GM21576 (cell line): ENCODE data around the gene TTLL10.
A peak's percentile ranks its signal among the peaks of the same experiment; 100 is the strongest.

Source experiments
- ATAC-seq: cut with Tn5 transposase; IDR thresholded peaks from one replicate; pipeline ENCODE4 v1.9.1; 2021; ENCODE audit warnings: mild to moderate bottlenecking, moderate library complexity; ENCODE audit not compliant: unreplicated experiment

Gene TTLL10

DNA sequence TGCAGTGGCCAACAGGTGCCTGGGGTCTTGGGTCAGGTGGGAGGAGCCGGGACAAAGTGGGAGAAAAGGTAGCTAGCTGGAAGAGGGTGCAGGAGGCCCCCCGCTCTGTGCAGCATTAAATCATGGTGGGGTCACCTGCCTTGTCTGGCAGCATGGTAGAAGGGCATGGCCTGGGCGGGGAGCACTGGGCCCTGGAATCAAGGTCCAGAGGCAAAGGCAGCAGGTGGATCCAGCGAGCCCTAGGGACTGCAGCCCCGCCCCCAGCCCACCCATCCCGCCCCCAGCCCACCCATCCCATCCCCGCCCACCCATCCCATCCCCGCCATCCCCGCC is 16.7 kb upstream of the TTLL10 start:
- ATAC-seq: no peak

DNA sequence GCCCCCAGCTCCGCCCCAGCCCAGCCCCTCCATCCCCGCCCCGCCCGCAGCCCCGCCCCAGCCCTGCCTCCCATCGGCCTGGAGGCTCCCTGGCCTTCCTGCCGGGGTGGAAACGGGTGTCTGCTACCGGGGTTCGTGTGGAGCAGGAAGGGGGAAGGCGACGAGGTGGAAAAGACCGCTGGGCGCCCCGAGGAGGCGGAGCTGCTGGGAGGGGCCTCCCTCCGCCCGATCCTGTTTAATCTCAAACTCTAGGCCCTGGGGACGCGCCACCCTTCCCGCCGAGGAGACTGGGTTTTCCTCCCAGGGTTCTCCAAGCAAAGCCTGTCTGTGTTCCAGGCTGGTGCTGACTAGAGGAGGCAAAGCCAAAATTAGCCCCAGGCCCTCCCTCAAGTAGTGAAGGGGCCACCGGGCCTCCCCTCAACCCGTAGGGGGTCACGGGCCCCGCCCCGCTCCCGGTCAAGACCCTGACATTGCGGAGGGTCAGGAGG is 16.2 kb upstream of the TTLL10 start:
- ATAC-seq: peak; percentile 45

DNA sequence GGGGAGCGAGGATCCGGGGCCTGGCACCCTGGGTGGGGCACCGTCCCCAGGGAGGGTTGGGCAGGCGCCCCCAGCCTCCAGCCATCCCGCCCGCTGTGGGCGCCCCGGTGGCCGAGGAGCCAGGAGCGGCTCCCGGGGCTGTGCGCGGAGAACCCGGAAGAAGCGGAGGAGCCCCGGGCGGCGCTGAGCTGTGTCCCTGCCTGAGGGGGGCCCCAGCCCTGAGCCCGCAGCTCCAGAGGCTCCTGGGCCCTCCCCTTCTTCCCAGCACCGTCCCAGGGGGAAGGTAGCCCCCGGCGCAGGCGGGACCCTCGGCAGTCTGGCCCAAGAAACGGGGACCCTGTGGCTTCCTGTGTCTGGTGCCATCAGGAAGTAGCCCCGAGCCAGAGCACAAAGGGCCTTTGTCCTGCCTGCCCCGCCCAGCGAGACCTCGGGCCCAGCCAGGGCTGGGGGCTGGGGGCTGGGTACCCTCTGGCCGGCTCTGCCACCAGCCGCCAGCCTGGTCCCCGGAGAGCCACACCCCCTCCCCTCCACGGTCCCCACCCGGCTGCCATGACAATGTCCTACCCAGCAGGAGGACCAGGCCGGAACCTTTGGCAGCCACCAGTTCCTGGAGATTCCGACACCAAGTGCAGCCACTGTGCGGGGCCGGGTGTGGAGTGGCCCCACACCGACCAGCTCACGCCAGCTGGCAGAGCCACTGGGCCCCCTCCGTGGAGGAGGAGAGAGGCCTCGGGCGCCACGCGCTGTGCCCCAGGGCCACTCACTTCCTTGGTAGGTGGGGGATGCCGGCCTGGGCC is 15.6 kb upstream of the TTLL10 start:
- peak; percentile 34 for ATAC-seq

DNA sequence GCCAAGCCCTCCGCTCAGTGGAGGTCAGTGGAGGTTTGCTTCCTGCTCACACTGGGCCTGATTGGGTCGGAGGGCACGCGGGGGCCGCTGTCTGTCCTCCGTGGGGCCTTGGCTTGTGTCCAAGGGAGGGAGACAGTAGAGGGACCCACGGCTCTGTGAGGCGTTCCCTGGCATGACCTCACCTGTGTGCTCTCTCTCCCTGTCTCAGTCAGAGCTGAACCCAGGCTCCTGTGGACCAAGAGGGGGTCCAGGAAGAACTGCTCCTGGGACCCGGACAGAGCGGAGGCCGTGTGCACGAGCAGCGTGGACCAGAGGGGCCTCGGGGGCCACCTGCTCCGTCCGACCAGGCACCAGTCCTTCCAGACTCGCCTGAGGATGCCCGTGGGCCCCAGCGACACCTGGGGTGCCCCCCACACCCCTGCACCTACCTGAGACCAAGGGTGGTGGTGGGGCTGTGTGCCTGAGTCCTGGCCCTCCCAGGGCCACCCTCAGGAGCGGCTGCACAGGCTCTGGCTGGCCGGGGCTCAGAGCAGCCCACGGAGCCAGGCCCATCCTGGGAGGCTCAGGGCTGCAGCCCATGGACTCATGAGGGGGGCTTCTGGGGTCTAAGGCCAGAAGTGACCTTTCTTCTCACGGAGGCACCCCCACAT is 13.3 kb upstream of the TTLL10 start:
- ATAC-seq: no peak

DNA sequence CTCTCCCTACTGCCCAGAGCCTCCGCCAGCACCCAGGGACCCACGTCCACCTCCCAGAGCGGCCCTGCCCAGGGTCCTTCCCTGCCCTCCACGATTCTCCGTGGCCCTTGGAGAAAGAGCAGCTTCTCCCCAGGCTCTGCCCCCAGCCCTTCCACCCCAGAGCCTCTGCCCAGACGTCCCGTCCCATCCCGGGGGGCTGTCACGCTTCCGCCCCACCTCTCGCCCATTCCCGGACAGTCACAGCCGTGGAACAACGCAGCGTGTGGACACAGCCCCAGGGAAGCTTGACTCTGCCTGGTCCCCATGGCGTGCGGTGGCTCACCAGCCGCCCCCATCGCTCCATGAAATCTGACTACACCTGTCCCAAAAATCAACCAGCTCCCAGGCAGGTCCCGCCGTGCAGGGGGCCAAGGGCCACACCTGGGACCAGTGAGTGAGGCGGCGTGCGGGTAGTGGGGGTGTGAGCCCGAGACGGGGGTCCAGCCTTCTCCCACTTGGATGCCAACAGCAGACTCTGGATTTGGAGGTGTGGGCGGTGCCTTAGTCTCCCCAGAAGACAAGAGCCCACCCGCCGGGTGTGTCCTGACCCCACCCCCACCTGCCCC is 12.5 kb upstream of the TTLL10 start:
- ATAC-seq: no peak

DNA sequence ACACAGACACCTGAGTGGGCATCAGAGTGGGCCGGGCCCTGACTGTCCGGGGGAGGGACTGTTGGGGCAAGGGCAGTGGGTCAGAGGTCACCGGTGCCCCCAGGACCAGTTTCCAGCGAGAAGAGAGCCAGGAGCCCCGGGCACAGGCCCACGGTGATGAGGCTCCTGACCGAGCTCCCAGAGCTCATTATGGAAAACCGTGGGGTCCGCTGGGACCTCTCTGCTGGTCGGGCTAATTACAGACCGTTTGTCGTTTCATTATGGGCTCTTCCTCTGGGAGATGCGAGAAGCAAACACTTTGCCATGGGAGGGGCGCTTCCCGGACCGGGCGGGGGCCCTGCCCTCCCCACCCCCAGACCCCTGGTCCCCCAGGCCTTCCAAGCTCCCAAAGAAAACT is 12.0 kb upstream of the TTLL10 start:
- no peak for ATAC-seq

DNA sequence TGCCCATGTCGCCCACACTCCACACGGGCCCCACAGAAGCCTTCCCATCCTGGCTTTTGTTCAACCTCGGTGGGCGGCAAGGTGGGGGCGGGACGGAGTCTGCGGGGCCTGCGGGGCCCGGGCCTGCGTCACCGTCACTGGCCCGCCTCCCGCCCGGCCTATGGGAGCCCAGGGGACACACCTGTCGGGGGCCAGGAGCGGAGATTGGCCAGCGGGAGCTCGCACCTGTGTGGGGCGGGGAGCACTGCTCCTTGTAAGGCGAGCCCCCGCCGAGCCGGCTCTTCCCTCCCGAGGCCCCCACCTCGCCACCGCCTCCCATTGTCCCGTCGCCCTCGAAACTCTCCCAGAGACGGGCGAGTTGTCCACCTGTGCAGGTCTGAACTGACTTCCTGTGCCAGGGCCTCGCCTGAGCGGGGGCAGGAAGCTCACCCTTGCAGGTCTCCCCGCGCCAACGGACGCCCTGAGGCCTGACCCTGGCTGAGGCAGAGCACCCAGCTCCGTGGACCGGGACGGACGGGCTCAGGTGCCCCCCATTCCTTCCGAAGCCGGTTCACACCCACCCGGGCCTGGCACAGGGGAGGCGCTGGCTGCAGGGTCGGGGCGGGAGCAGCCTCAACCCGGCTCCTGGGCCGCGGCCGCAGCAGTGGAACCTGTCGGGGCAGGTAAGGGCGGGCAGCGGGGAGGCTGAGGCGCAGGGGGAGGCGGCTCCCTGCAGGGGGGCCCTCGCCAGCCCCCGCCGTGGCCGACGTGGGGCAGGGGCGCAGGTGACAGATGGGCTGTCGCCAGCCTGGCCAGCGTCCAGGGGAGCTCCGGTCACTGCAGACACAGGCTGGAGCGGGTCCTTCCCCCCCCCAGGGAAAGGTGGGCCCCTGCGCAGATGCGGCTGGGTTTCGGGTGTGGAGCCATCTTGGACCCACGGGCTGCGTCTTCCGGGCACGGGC is 10.8 kb upstream of the TTLL10 start:
- no peak for ATAC-seq

DNA sequence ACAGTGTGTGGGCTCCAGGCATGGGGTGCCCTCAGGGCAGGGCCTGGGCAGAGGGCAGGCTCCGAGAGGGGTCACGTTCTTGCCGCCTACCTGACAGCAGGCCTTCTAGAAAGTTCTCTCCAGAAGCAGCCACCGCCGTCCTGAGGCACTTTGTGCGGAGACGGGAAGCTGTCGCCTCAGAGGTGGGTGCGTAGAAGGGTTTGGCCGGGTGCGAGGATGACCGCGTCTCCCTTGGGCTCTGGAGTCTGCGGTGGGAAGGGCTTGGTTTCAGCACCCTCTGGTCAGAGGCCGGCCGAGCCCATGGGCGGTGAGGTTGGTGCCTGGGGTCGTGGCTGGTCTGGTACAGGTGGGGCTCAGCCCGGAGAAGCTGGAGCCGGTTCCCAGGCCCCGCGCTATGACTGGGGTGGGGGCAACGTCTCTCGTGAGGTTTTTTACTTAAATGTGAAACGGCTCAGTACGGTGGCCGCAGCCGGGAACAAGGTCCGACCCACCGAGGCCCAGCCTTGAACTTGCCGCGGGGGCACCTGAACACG is 10.1 kb upstream of the TTLL10 start:
- no peak for ATAC-seq

DNA sequence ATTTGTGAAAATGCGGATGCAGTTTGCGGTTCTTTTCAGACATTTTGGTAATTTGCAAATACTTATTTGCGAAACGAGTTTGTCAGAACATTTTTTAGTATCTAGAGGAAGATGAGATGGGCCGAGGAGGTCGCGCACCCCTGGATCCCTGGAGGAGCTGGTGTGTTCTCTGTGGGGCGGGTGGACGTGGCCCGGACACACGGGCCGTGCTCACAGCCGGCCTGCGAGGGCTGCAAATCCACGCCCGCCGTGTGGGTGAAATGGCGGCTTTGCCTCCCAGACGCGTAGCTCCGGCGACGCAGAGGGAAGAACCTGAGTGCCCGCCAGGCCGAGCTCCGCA is 9.3 kb upstream of the TTLL10 start:
- no peak for ATAC-seq

DNA sequence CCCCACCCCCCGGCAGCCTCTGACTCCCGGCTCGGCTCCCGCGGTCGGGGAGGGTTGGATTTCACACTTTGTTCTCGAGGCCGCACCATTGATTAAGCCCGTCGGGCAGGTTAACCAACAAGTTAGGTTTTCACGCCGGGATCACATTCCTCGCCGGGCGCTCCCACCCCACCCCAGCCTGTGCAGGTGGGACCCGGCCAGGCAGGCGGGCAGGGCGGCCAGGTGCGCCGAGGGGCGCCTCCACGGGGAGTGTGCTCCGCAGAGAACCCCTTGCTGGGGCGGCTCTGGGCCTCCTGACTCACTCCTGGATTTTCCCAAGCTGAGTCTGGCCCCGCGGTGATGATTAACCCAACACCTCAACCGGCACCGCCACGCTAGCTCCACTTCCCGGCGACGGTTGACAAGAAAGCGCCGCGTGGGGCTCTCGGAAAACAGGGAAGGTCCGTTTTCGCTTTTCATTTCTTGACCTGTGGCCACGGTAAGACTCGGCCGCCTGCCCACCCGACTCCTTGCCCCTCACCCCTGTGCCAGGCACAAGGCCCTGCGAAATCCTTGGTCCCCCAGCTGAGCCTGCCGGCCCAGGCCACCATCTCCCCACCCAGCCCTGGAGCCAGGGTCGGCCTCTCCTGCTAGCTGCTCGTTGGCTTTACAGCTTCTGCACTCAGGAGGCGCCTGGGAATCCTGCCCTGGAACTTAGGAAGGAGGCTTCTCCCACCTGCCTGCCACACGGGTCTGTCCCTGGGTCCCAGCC is 8.8 kb upstream of the TTLL10 start:
- no peak for ATAC-seq

DNA sequence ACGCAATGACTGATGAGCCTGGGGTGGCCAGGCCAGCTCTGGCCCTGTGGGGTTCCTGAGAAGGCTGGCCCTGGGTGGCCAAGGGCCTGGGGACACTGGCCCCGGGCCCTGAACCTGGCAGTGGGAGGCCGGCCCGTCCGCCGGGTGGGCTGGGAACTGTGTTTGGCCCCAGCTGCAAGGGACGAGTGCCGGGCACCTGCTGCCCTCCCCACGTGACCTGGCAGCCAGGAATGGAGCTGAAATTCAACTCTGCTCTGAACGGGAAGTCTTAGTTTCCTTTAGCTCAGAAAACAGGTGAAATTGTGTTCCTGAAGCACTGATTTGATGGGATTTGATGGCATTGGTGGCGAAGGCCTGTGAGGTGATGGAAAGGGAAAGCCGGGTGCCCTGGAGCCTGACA is 8.2 kb upstream of the TTLL10 start:
- no peak for ATAC-seq

DNA sequence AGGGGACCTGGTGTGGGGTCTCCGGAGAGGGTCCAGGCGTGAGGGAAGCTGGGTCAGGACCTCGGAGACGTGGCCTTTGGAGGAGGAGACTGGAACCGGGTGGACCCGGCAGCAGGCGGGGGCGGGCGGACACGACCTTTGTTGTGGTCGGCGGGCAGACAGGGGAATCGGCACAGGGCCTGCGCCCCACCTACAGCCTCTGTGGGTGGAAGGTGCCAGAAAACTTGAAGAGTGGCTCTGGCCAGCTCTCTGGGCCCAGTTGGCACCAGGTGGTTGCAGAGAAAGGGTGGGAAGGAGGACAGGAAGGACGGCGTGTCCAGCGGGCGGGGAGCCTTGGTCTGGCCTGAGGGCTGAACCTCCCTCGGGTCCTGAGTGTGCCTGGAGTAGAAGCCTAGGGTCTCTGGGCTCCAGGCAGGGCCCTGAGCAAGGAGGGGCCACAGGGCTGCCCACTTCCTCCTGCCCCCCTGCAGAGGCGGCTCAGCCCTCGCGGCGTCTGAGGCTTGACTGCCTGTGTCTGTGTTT is 7.7 kb upstream of the TTLL10 start:
- no peak for ATAC-seq

DNA sequence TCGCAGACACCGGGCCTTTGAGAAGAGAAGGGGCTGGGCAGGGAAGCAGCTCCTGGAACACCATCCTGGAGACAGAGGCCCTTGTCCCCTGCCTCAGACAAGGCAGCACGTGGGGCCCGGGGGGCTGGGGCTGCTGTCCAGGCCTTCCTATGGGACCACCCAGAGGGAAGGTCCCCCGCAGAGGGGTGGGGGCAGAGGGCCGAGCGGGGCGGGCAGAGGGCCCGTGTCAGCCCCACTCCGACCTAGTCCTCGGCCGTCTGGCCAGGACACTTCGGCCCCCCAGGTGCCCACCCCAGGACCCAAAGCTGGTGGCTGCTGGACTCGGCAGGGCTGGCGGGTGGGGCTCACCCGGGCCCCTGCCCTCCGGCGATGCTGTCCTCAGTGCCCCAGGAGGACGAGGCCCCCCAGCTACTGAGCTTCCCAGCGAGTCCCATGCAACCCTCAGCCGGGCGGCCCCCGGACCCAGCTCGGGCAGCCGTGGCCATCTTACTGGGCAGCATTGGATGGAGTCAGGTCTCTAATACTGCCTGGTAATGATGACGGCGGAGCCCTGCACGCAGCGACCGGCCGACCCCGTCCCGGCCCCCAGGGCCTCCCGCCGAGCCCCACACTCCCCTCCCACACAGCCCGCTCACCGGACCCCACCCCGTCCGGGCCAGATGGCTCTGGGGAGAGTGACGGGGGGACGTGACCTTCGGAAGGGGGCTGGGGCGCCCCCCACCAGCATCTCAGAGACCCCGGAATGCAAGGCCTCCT is 6.9 kb upstream of the TTLL10 start:
- no peak for ATAC-seq

DNA sequence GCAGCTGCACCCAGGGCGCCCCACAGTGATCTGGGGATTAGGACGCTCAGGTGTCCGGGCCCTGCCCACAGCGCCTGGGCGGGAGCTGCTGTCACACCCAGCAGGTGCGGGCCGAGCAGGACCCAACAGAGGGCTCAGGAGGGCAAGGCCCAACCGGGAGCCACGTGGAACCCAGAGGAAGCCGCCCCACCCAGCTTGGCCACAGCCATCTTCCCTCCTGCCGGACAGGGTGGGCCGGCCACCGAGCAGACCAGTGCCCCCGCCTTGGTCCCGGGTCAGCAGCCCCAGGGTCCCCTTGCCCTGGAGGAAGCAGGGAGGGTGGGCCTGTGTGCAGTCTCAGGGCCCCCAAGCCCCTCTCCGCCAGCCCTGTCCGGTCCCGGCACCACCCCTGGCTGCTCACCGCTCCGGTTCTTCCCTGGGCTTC is 6.3 kb upstream of the TTLL10 start:
- ATAC-seq: no peak

DNA sequence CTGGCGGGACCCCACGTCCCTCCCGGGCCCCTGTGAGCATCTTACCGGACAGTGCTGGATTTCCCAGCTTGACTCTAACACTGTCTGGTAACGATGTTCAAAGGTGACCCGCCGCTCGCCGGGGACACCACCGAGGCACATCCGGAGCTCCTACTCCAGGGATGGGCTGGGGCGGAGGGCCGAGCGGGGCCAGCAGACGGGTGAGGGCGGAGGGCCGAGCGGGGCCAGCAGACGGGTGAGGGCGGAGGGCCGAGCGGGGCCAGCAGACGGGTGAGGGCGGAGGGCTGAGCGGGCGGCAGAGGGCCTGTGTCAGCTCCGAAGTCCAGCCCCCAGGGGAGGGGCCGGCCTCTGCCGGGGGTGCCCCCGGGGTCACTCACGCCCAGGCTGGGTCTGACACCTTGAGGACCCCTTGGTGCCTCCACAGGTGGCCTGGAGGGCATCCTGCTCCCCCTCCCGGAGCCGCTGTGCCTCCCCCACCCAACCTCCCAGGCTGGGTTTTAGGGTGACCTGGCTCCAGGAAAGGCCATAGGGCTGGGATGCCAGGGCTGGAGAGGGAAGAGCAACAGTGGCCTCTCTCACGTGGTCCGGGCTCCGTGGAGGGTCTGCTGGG is 5.7 kb upstream of the TTLL10 start:
- ATAC-seq: no peak

DNA sequence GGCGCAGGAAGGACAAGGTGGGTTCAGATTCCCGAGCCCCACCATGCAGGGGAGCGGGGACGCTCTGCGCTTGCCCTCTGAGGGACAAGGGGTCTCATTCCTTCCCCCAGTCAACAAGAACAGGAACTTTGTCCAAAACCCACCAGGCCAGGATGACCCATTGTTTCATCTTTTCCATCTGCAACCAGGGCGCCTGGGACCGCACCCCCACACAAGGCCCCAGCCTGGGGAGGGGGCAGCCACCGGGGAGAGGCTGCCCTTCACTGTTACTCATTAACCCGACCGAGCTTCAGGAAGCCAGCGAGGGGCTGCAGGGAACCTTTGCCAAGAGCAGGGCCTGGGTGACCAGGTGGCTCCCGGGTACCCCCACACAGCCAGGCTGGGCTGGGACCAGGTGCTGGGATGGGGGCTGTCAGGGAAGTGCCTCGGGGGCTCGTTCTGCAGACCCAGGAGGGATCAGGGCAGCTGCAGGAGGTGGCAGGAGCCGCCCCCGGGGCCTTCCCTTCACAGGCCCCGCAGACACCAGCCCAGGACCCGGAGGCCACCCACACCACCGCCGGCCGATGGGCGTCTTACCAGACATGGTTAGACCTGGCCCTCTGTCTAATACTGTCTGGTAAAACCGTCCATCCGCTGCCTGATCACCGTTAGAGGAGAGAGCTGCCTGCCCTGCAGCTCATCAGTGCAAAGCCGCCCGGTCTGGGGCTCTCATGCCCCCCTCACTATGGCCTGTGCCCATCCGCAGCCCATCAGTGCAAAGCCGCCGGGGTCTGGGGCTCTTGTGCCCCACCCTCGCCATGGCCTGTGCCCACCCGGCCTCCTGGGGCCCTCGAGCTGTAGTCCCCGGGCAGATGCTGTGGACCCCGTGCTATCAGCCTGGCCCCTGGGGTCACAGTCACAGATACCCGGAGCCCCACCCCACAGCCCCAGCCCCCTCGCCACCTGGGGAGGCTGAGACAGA is 4.9 kb upstream of the TTLL10 start:
- no peak for ATAC-seq

DNA sequence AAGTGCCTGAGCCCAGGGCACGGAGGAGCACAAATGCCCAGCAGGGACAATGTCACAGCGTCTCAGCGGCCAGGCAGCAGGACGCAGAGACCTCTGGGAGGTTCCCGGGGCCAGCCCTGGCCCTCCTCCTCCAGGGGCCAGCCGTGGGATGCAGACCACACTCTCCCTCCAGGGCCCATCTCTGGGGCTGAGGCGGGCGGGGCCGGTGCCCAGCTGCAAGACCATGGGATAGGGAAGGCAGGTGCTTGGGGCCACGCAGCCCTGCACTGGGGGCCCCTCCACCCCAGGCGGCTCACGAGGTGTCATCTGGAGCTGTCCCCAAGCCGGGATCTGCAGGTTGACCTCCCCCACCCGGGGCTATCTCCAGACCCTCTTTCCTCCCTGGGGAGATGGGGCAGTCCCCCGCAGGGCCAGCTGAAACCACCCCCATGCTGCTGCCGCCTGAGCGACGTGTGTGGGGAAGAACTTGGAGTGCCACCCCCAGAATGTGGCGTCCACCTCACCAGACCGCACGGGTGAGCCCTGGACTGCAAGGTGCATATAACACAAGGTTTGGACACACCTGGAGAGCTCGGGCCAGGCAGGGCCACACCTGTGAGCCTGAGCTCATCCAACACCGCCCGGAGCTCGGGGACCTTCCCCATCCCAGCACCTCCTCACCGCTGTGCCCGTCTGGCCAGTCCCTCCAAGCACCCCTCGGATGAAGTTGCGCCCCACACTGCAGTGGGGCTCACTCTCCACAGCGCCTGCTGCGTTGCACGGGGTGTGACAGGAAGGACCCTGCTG is 4.1 kb upstream of the TTLL10 start:
- ATAC-seq: no peak
